OCI-LY7 (cell line): ENCODE measurements around the gene ZFHX3. TPM values are rescaled to one million over a fixed set of nuclear protein-coding genes. Genes with fewer than 3 reads are reported as not detected.

Source experiments
- BruUV-seq: library from RNA; stranded (reverse); fragments of 400-500 nt; replicated peaks from 2 replicates; lab custom pipeline; 2021; lab: Mats Ljungman, UMichigan
- CTCF ChIA-PET: fragments of 300-600 bp; sonication (Branson Sonifier 250); formaldehyde crosslinking; loops from one replicate; lab custom pipeline; 2022; ENCODE audit warnings: antibody characterized with exemption; ENCODE audit not compliant: unreplicated experiment; lab: Charles Lee
- POLR2A ChIA-PET: fragments of 300-600 bp; sonication (Branson Sonifier 250); formaldehyde crosslinking; loops from one replicate; lab custom pipeline; 2022; ENCODE audit warnings: antibody characterized with exemption; lab: Charles Lee
- DNase-seq: peaks from one replicate; pipeline ENCODE4 v3.0.0-alpha.2; 2015; ENCODE audit warnings: low spot score
- H2AFZ ChIP-seq: fragments of 200-600 bp; sonication (generic), shearing (Covaris generic); 2 replicates; pipeline ENCODE4 v1.6.1; 2014; ENCODE audit warnings: mild to moderate bottlenecking, antibody characterized with exemption, low read length, moderate library complexity
- H3K27ac ChIP-seq: fragments of 200-600 bp; sonication (generic); 2 replicates; pipeline ENCODE4 v1.5.1; 2014; ENCODE audit warnings: mixed run types, low read depth, mild to moderate bottlenecking, moderate library complexity, low read length, inconsistent platforms; ENCODE audit not compliant: poor library complexity, severe bottlenecking
- H3K36me3 ChIP-seq: fragments of 200-600 bp; sonication (generic); 2 replicates; pipeline ENCODE4 v1.6.1; 2014; ENCODE audit warnings: mild to moderate bottlenecking, antibody characterized with exemption, low read length, moderate library complexity, mixed read lengths; ENCODE audit not compliant: insufficient read depth
- H3K4me1 ChIP-seq: fragments of 200-600 bp; sonication (generic); 2 replicates; pipeline ENCODE4 v1.5.1; 2014; ENCODE audit warnings: mild to moderate bottlenecking, low read length; ENCODE audit not compliant: insufficient read depth, poor library complexity, severe bottlenecking
- H3K4me2 ChIP-seq: fragments of 200-600 bp; sonication (generic); 2 replicates; pipeline ENCODE4 v1.6.1; 2014; ENCODE audit warnings: mild to moderate bottlenecking, low read length
- H3K4me3 ChIP-seq: fragments of 200-600 bp; sonication (generic); 2 replicates; pipeline ENCODE4 v1.5.1; 2014; ENCODE audit warnings: mild to moderate bottlenecking, low read depth, low read length; ENCODE audit not compliant: poor library complexity, severe bottlenecking
- H3K79me2 ChIP-seq: fragments of 200-600 bp; sonication (generic); 2 replicates; pipeline ENCODE4 v1.6.1; 2016; ENCODE audit warnings: low read depth, mild to moderate bottlenecking, low read length, moderate library complexity, mixed read lengths; ENCODE audit not compliant: insufficient read depth
- H3K9me2 ChIP-seq: fragments of 200-600 bp; sonication (generic); 2 replicates; pipeline ENCODE4 v1.6.1; 2016; ENCODE audit warnings: mild to moderate bottlenecking, low read length, mixed read lengths; ENCODE audit not compliant: insufficient read depth
- H3K9me3 ChIP-seq: fragments of 200-600 bp; sonication (generic); 2 replicates; pipeline ENCODE4 v1.6.1; 2014; ENCODE audit warnings: mild to moderate bottlenecking, mixed run types, low read length, mixed read lengths
- H4K20me1 ChIP-seq: fragments of 200-600 bp; sonication (generic); 2 replicates; pipeline ENCODE4 v1.6.1; 2014; ENCODE audit warnings: mild to moderate bottlenecking, antibody characterized with exemption, low read length, moderate library complexity, mixed read lengths; ENCODE audit not compliant: insufficient read depth
- EZH2phosphoT487 ChIP-seq: fragments of 200-600 bp; sonication (generic); IDR thresholded peaks from 2 replicates; pipeline ENCODE4 v1.6.1; 2018; ENCODE audit warnings: low read depth, borderline replicate concordance, mild to moderate bottlenecking, mixed run types, antibody characterized with exemption, low read length, moderate library complexity, mixed read lengths
- intact Hi-C: fragments of 100-400 bp; cut with micrococcal nuclease; formaldehyde crosslinking; loops from one replicate; pipeline ENCODE4 v1.10.0; 2022; ENCODE audit not compliant: unreplicated experiment
- total RNA-seq, 2 experiments: library from RNA; depleted of rRNA in 1 of 2; stranded (reverse); fragments of >200 nt in 1 of 2; shearing (Covaris generic) in 1 of 2; gene quantifications; 2 replicates each; pipeline ENCODE4 v1.2.3, GENCODE V29; 2014 to 2022
- TF ChIP-seq, protein P1 (sequence below): fragments of 200-600 bp; sonication (generic); conservative IDR thresholded peaks from 2 replicates; pipeline ENCODE4 v1.5.1; 2014; ENCODE audit warnings: mild to moderate bottlenecking, antibody characterized with exemption, low read length, moderate library complexity, mixed read lengths

ZFHX3 gene
- total RNA-seq, 2 experiments from 2014 or later = 1.3 to 6.2 TPM

DNA sequence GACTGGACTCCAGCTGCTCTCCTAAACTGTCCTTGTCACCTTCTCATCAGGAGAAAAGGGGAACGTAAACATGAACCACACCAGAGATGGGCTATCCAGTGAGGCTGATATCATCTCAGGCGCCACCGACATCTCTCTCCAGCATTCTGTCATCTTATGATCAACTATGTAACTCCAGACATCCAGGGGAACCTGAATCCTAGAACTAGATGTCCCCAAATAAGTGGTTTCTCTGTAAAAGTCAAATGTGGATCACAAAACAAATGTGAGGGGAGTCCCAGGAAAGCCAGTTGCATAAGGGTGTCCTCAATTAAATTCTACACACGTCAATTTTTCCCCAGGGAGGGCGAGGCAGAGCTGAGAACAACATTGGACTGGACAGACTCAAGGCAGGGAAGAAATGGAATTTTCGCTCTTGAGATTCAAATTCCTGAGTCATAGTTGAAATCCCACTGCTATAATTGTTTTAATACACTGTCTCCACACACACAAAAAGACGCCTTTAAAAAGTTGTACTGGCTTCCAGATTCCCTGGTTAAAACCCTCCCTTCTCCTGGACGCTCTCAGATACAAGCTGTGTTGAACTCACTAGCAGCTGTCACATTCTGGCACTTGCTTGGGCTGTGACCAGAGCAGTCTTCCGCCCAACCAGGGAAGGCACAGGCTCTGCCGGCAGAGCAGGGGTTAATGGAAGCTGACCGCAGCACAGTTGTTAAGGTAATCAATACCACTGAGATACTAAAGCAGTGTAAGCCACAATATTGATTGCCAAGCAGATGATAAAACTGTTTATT, 62.6 kb downstream of the ZFHX3 start:
- CTCF ChIA-PET = no interaction called here
- Histone ChIP-seq H2AFZ (no peak overlapping the region), H3K4me3 (no peak overlapping the region), H3K27ac (no peak overlapping the region), H3K79me2 (no peaks in the 10 kb centered on the region), H3K36me3 (no peaks in the 10 kb centered on the region), H4K20me1 (no peaks in the 10 kb centered on the region), H3K4me1 (no peaks in the 10 kb centered on the region), H3K9me2 (no peaks in the 10 kb centered on the region), H3K4me2 (no peak overlapping the region), H3K9me3 (no peaks in the 10 kb centered on the region)
- POLR2A ChIA-PET = no interaction called here
- no peak for DNase-seq
- intact Hi-C loops = no loop called here
- TF ChIP-seq EZH2phosphoT487 = no peak
- TF ChIP-seq, protein P1, sequence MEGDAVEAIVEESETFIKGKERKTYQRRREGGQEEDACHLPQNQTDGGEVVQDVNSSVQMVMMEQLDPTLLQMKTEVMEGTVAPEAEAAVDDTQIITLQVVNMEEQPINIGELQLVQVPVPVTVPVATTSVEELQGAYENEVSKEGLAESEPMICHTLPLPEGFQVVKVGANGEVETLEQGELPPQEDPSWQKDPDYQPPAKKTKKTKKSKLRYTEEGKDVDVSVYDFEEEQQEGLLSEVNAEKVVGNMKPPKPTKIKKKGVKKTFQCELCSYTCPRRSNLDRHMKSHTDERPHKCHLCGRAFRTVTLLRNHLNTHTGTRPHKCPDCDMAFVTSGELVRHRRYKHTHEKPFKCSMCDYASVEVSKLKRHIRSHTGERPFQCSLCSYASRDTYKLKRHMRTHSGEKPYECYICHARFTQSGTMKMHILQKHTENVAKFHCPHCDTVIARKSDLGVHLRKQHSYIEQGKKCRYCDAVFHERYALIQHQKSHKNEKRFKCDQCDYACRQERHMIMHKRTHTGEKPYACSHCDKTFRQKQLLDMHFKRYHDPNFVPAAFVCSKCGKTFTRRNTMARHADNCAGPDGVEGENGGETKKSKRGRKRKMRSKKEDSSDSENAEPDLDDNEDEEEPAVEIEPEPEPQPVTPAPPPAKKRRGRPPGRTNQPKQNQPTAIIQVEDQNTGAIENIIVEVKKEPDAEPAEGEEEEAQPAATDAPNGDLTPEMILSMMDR = no peak
- BruUV-seq = no TSS peak

DNA sequence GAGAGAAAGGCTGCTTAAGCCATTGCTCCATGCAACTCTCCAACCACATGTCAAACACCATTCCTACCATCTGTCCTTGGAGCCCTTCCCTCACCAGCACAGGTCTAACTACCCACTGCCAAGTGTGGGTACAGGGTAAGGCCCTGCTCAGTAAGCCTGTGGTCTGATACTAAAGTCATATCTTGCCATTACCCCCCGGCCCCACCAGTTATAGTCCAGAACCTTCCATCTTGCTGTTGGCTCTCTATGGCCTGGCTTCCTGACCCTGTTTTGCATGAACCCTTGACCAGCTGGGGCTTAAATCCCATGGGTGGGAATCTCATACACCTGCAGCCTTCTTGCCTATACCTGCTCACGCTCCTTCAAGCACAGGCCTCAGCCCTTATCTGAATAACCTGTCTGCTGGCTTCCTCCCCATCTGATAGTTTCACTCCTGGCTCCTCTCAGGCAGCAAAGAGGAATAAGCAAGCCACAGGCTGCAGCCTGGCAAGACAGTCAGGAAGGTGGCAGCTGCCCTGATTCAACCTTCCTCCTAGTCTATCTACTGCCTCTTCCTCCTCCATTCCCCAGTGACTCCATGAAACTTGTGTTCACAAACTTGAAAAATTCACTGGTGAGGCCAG, 64.1 kb downstream of the ZFHX3 start:
- no peak overlapping the region for H3K4me2 ChIP-seq
- no peaks in the 10 kb centered on the region for H3K4me1 ChIP-seq
- no peaks in the 10 kb centered on the region; the same call in 1 of the 2 replicates for H4K20me1 ChIP-seq
- no peak for DNase-seq
- intact Hi-C loops = no loop called here
- no peaks in the 10 kb centered on the region for H3K36me3 ChIP-seq
- CTCF ChIA-PET = no interaction called here
- no peak overlapping the region for H2AFZ ChIP-seq
- no peaks in the 10 kb centered on the region for H3K79me2 ChIP-seq
- no TSS peak for BruUV-seq
- no peak overlapping the region for H3K4me3 ChIP-seq
- no peaks in the 10 kb centered on the region for H3K9me3 ChIP-seq
- no peaks in the 10 kb centered on the region for H3K9me2 ChIP-seq
- TF ChIP-seq, protein P1 = no peak
- no peak overlapping the region for H3K27ac ChIP-seq
- POLR2A ChIA-PET = no interaction called here

DNA sequence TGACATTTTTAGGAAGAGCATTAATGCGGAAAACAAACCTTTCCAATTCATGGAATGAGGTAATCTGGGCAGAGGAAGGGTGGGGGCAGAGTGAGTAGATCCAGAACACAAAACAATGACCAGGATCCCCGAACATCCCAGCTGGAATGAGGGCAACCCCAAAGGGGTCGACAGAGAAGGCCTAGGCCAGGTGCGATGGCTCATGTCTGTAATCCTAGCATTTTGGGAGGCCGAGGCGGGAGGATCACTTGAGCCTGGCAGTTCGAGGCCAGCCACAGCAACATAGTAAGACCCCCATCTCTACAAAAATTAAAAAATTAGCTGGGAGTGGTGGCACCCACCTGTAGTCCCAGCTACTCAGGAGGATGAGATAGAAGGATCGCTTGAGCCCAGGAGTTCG, 64.7 kb downstream of the ZFHX3 start:
- intact Hi-C loops = no loop called here
- ChIA-PET CTCF (no interaction called here), POLR2A (interaction anchor here (0.5 kb wide), 1 partner anchor 379 kb away, joined by 3 read pairs; no protein-coding TSS in a partner anchor)
- Histone ChIP-seq H3K9me2 (no peaks in the 10 kb centered on the region), H2AFZ (no peak overlapping the region), H3K4me1 (no peaks in the 10 kb centered on the region), H3K36me3 (no peaks in the 10 kb centered on the region), H3K27ac (no peak overlapping the region), H3K4me3 (no peak overlapping the region), H3K4me2 (no peak overlapping the region), H3K79me2 (no peaks in the 10 kb centered on the region), H4K20me1 (no peaks in the 10 kb centered on the region; the same call in 1 of the 2 replicates), H3K9me3 (no peaks in the 10 kb centered on the region)
- no TSS peak for BruUV-seq
- DNase-seq = no peak
- TF ChIP-seq EZH2phosphoT487 = no peak
- TF ChIP-seq, protein P1 = no peak
